ENCODE results near the gene NPTXR. TPM values are rescaled to one million over a fixed set of nuclear protein-coding genes. Genes with fewer than 3 reads are reported as not detected.

Gene NPTXR
- total and polyA plus RNA-seq, 10 of the 15 experiments (the other 5 are each of a cell fraction or from before 2014, with no cell fraction given), result 0.02 to 0.38 (median 0.07) TPM; not detected in 2

GRCh38 chr22:38834991-38835390, 8.8 kb downstream of the NPTXR start (continued):
- TF ChIP-seq ZBTB40 (IDR thresholded peaks at IDR 0.05; ENCODE audit: borderline replicate concordance) (no peak), CBFB (IDR thresholded peaks at IDR 0.05; ENCODE audit: low read depth) (no peak), PML (IDR thresholded peaks at IDR 0.05; ENCODE audit: low read length) (no peak)

GRCh38 chr22:38834215-38834953, 9.4 kb downstream of the NPTXR start:
- no peaks in the 10 kb centered on the region for H4K20me1 ChIP-seq (ENCODE audit: control insufficient read depth, insufficient read depth)
- ATAC-seq (no peak), FAIRE-seq (no peak), DNase-seq (ENCODE audit: low read depth, low spot score) (no peak)
- H3K4me1 ChIP-seq (ENCODE audit: control insufficient read depth, insufficient read depth, low read length), result no peaks in the 10 kb centered on the region
- CTCF ChIA-PET, result interaction anchor here (0.6 kb wide), 1 partner anchor 75 kb away, joined by 3 read pairs; no protein-coding TSS in a partner anchor
- no peak overlapping the region for H3K4me2 ChIP-seq (ENCODE audit: control insufficient read depth, insufficient read depth)
- peaks cover 0 to 2% of the 10 kb centered on the region in 2 experiments; a peak in 1 of 4 replicates for H3K27me3 ChIP-seq (replicated peaks in 1 of 2; ENCODE audit: control insufficient read depth in 2 of 2, insufficient read depth in 2 of 2, low read length in 1 of 2)
- no peak overlapping the region for H2AFZ ChIP-seq (ENCODE audit: control insufficient read depth, low read depth, low read length)
- H3K9me3 ChIP-seq (replicated peaks; ENCODE audit: control insufficient read depth, insufficient read depth, low read length), result no peaks in the 10 kb centered on the region
- H3K9ac ChIP-seq (ENCODE audit: control insufficient read depth, insufficient read depth, low read length), result no peak overlapping the region
- H3K4me3 ChIP-seq, result no peak overlapping the region
- SMC1A ChIA-PET (ENCODE audit: uncharacterized antibody, unreplicated experiment), result no interaction called here
- H3K36me3 ChIP-seq (ENCODE audit: control insufficient read depth in 2 of 2, insufficient read depth in 2 of 2, low read length in 1 of 2), result no peaks in the 10 kb centered on the region
- no peak for TF ChIP-seq NFYB (IDR thresholded peaks at IDR 0.05; ENCODE audit: insufficient read depth, low read depth, low read length)
- H3K79me2 ChIP-seq (ENCODE audit: control insufficient read depth, insufficient read depth, low read length), result no peaks in the 10 kb centered on the region
- 53% methylated on average over 13 of the region's 13 CpGs for WGBS (ENCODE audit: insufficient coverage, insufficient replicate concordance, low lambda C conversion rate, missing lambda C conversion rate)
- RAD21 ChIA-PET (ENCODE audit: unreplicated experiment), result no interaction called here
- intact Hi-C loops (cut with micrococcal nuclease; ENCODE audit: unreplicated experiment) (no loop called here), in situ Hi-C loops (cut with MboI) (no loop called here)
- no TSS peak for BruUV-seq (replicated peaks)
- POLR2A ChIA-PET, result no interaction called here
- no peak overlapping the region for H3K27ac ChIP-seq (ENCODE audit: control insufficient read depth, insufficient read depth)

All from GM12878 (cell line).